PFSK-1 (cell line): ENCODE data around the gene ENPEP.

Source experiments
- POLR2AphosphoS5 ChIP-seq: IDR thresholded peaks from 2 replicates; pipeline ENCODE4 v1.6.1; 2012; ENCODE audit warnings: low read depth, mild to moderate bottlenecking, control low read depth, low read length, moderate library complexity
- SIN3A ChIP-seq: IDR thresholded peaks from 2 replicates; pipeline ENCODE4 v1.6.1; 2012; ENCODE audit warnings: mild to moderate bottlenecking, low read length, moderate library complexity, borderline replicate concordance; ENCODE audit not compliant: insufficient read depth
- TAF1 ChIP-seq: IDR thresholded peaks from 2 replicates; pipeline ENCODE4 v1.6.1; 2012; ENCODE audit warnings: low read length, control low read depth, borderline replicate concordance; ENCODE audit not compliant: insufficient read depth

GRCh38 chr4:110508827-110509710, 33.1 kb downstream of the ENPEP start:
- TF ChIP-seq TAF1 (no peak), SIN3A (no peak), POLR2AphosphoS5 (no peak)
